Esophagus muscularis mucosa (tissue), 4 donors: Measurements from ENCODE around the gene FAM81A. TPM values are rescaled to one million over a fixed set of nuclear protein-coding genes. Genes with fewer than 3 reads are reported as not detected.

ENCODE experiments used
- DNase-seq: peaks from one replicate; pipeline ENCODE4 v3.0.0-alpha.2; 2017; ENCODE audit errors: extremely low spot score
- H3K27ac ChIP-seq, 4 donors: fragments of 200-600 bp; sonication (generic); replicated peaks in 1 of 4; 1 replicate in 3 of 4; 2 replicates in 1 of 4; pipeline ENCODE4 v1.5.1; 2016 to 2019; ENCODE audit warnings: mild to moderate bottlenecking in 1 of 4
- H3K27me3 ChIP-seq, 4 donors: fragments of 200-600 bp; sonication (generic); one replicate each; pipeline versions ENCODE4 v1.5.1 to v1.6.0; 2016 to 2019
- H3K36me3 ChIP-seq, 4 donors: fragments of 200-600 bp; sonication (generic); one replicate each; pipeline ENCODE4 v1.5.1; 2016 to 2019
- H3K4me1 ChIP-seq, 4 donors: fragments of 200-600 bp; sonication (generic); one replicate each; pipeline ENCODE4 v1.5.1; 2016 to 2019
- H3K4me3 ChIP-seq, 4 donors: fragments of 200-600 bp; sonication (generic); 1 replicate in 2 of 4; 2 replicates in 2 of 4; pipeline ENCODE4 v1.5.1; 2016 to 2019; ENCODE audit warnings: mild to moderate bottlenecking in 4 of 4, moderate library complexity in 1 of 4
- H3K9me3 ChIP-seq, 4 donors: fragments of 200-600 bp; sonication (generic); 1 replicate in 3 of 4; 2 replicates in 1 of 4; pipeline ENCODE4 v1.5.1; 2016 to 2019
- EP300 ChIP-seq: sonication (generic); formaldehyde crosslinking; IDR thresholded peaks from one replicate; pipeline ENCODE4 v1.6.1; 2017; ENCODE audit warnings: antibody characterized with exemption
- POLR2A ChIP-seq: fragments of 450-650 bp; IDR thresholded peaks from one replicate; pipeline ENCODE4 v1.6.1; 2017; ENCODE audit warnings: antibody characterized with exemption, moderate library complexity, mild to moderate bottlenecking, low read depth
- POLR2AphosphoS5 ChIP-seq, 2 donors: sonication (generic); formaldehyde crosslinking; IDR thresholded peaks; one replicate each; pipeline ENCODE4 v1.6.1; 2017; ENCODE audit warnings: antibody characterized with exemption in 2 of 2
- whole genome bisulfite sequencing: methylation state at CpG from one replicate; pipeline ENCODE4 v1.1.5; 2018; 5-methylcytosine and 5-hydroxymethylcytosine counted together
- intact Hi-C: fragments of 100-400 bp; cut with DNase I; formaldehyde crosslinking; loops from one replicate; pipeline ENCODE4 v1.15.1; 2023
- total RNA-seq, 4 donors: library from RNA; depleted of rRNA; stranded (reverse); fragments of >200 nt; gene quantifications; one replicate each; pipeline versions ENCODE4 v1.1.0 to v1.2.1, GENCODE V29; 2016
- TF ChIP-seq, protein P1 (sequence below), 3 experiments: fragments of 200-600 bp in 2 of 3; fragments of 450-650 bp in 1 of 3; sonication (generic) in 2 of 3; IDR thresholded peaks; one replicate each; pipeline ENCODE4 v1.5.1; 2017 to 2019; ENCODE audit warnings: antibody characterized with exemption in 3 of 3, mild to moderate bottlenecking in 2 of 3, moderate library complexity in 1 of 3

FAM81A gene
- total RNA-seq, 4 donors from 2014 or later: 0.33 to 1.2 (median 0.84) TPM

DNA sequence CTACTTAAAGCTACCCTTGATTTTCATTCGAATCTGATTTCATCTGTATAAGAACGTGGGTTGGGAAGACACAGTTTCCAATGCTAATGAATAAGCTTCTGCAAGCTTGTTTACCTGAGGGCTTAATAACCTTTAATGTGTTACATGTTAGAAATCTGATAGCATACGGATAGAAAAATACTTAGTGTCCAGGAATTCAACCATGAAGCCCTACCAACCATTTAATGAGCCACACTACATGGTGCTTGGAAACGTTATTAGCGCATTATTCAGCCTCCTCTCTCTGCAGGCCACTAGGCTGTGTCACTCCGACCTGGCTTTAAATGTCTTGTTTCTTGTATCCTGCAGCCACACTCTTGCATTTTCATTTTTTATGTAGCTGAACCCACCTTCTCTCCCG lies 1.6 kb downstream of the FAM81A start:
- H3K27ac ChIP-seq: no peak overlapping the region
- intact Hi-C loops: loop anchor here (5.0 kb wide), 1 partner anchor 67 kb away; the partner anchor contains the start of gene MYO1E
- 92% methylated on average over 6 of the region's 7 CpGs for WGBS
- no peaks in the 10 kb centered on the region for H3K27me3 ChIP-seq
- TF ChIP-seq, protein P1, sequence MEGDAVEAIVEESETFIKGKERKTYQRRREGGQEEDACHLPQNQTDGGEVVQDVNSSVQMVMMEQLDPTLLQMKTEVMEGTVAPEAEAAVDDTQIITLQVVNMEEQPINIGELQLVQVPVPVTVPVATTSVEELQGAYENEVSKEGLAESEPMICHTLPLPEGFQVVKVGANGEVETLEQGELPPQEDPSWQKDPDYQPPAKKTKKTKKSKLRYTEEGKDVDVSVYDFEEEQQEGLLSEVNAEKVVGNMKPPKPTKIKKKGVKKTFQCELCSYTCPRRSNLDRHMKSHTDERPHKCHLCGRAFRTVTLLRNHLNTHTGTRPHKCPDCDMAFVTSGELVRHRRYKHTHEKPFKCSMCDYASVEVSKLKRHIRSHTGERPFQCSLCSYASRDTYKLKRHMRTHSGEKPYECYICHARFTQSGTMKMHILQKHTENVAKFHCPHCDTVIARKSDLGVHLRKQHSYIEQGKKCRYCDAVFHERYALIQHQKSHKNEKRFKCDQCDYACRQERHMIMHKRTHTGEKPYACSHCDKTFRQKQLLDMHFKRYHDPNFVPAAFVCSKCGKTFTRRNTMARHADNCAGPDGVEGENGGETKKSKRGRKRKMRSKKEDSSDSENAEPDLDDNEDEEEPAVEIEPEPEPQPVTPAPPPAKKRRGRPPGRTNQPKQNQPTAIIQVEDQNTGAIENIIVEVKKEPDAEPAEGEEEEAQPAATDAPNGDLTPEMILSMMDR (IDR thresholded peaks at IDR 0.05): no peak
- TF ChIP-seq POLR2AphosphoS5 (IDR thresholded peaks at IDR 0.05): no peak
- no peak for TF ChIP-seq POLR2A
- H3K4me3 ChIP-seq: no peak overlapping the region
- no peaks in the 10 kb centered on the region for H3K36me3 ChIP-seq
- H3K9me3 ChIP-seq: no peaks in the 10 kb centered on the region
- DNase-seq: peak; percentile 64
- peaks cover 13 to 24% (median 20%) of the 10 kb centered on the region in 4 donors for H3K4me1 ChIP-seq

DNA sequence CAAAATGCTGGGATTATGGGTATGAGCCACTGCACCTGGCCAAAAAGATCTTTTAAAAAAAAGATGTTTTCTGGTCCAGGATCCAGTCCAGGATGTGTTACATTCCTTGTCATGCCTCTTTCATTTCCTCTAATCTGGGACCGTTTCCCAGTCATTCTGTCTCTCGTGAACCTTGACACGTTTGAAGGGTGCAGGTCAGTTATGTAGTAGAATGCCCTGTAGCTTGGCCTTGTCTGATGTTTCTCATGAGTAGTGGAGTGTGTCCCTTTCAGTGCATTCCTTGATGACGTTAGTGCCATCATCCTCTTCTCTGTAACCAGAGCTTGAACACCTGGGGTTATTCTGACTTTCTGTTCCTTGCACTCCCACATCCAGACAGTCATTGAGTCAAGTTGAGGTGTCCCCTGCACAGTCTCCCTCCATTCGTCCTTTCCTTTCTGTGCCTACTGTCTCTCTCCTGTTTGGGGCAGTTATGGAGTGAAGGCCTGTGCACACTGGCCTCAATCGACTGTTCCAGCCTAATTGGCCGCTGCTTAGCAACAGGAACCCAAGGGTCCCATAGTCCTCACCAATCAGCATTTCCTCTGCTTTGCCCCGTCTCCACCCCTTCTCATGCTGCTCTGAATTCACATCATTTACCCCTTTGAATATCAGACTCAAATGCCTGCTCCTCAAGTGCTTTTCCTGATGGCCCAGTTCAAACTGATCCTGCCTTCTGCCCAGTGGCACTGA lies 5.5 kb downstream of the FAM81A start:
- Histone ChIP-seq H3K27ac (no peak overlapping the region), H3K27me3 (no peaks in the 10 kb centered on the region), H3K36me3 (no peaks in the 10 kb centered on the region), H3K4me3 (no peak overlapping the region), H3K4me1 (peaks cover 2 to 20% (median 7%) of the 10 kb centered on the region in 4 donors), H3K9me3 (no peaks in the 10 kb centered on the region)
- no peak for DNase-seq
- WGBS: 80% methylated on average over 8 of the region's 8 CpGs
- intact Hi-C loops: no loop called here
- TF ChIP-seq EP300 (no peak), POLR2AphosphoS5 (IDR thresholded peaks at IDR 0.05) (no peak), POLR2A (no peak)
- TF ChIP-seq, protein P1 (IDR thresholded peaks at IDR 0.05): no peak

DNA sequence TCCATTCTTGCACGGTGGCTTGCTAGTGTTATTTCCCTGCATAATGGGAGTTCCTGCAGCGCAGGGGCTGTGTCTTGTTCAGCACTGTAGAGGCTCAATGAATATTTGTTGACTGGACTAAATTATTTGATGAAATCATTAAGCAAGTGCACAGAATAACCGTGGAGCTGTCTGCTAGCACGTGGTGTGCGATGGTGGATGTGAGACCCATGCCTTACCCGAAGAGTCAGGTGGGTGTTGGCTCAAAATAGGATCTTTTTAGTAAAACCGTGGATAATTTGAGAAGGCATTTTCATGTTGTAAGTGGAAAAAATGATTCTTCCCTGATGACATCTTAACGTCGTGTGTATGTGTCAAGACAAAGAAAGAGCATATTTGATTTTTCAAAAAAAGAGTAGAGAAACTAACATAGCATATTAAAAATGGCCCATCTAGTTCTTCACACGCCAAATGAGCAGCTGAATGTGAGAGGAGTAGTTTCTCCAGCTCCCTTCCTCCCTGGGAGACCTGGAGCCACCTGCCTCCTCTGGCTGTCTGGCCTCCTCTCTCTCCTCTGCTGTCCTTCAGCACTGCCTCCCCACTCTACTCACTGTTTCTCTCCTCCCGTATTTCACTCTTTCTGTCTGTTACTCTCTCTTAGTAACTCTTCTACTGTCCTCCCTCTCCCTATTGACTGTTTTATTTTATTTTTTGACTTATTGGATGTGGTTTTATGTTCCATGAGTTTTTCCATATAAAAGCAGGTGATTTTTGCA lies 6.3 kb downstream of the FAM81A start:
- H3K4me1 ChIP-seq: peaks cover 0 to 13% (median 4%) of the 10 kb centered on the region in 4 donors
- H3K27me3 ChIP-seq: no peaks in the 10 kb centered on the region
- TF ChIP-seq POLR2AphosphoS5 (IDR thresholded peaks at IDR 0.05): no peak
- no peak overlapping the region for H3K4me3 ChIP-seq
- no peak for DNase-seq
- WGBS: 90% methylated on average over 11 of the region's 11 CpGs
- H3K36me3 ChIP-seq: no peaks in the 10 kb centered on the region
- no peaks in the 10 kb centered on the region for H3K9me3 ChIP-seq
- intact Hi-C loops: no loop called here
- H3K27ac ChIP-seq: no peak overlapping the region

DNA sequence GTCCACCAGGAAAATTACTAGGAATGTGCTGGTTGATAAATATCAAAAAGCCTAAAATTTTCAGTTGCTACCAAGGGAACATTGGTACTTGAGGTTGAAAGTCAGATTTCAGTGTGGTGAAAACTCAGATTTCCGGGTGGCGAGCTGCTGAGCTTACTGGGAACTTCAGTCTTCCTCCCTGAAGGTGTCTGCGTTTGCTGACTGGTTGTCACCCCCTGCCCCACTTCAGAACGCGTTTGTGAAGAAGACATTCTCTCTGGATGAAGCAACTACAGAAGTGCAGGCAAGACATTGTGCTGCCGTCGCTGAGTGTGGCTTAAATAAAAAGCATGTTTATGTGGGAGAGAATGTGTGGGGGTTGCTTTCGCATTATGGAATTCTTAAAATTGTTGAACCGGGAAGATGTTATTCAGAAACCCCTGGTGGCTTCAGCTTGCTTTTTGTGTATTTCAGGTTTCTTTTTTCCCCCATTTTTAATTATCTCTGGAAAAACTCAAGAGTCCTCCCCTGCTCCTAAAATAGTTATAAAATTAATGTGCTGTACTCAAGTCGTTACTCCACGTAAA lies 7.1 kb downstream of the FAM81A start:
- no peaks in the 10 kb centered on the region for H3K27me3 ChIP-seq
- no peaks in the 10 kb centered on the region for H3K36me3 ChIP-seq
- H3K27ac ChIP-seq: peak overlapping the region in 1 of 4 donors; percentile 20
- DNase-seq: no peak
- H3K4me3 ChIP-seq: peak overlapping the region in 3 of 4 donors; percentile 20 to 34 (median 32)
- TF ChIP-seq, protein P1 (IDR thresholded peaks at IDR 0.05): no peak
- TF ChIP-seq POLR2A (no peak), EP300 (no peak), POLR2AphosphoS5 (IDR thresholded peaks at IDR 0.05) (no peak)
- intact Hi-C loops: no loop called here
- peaks cover 0 to 13% (median 4%) of the 10 kb centered on the region in 4 donors for H3K4me1 ChIP-seq
- WGBS: 45% methylated on average over 11 of the region's 11 CpGs
- no peaks in the 10 kb centered on the region for H3K9me3 ChIP-seq
